A549 (cell line): ENCODE measurements around the gene TIPARP. TPM values are rescaled to one million over a fixed set of nuclear protein-coding genes. Genes with fewer than 3 reads are reported as not detected.

Experiments used
- ATAC-seq, 2 experiments: fragments of 200-7000 bp in 1 of 2; fragments of >200 bp in 1 of 2; cut with Nextera tagmentation in 1 of 2; cut with Tn5 transposase in 1 of 2; 3 replicates each; pipeline versions ENCODE4 v1.8.0 to v1.9.1; 2018 to 2020; ENCODE audit warnings: mild to moderate bottlenecking in 1 of 2, moderate library complexity in 1 of 2
- CTCF ChIA-PET: fragments of 300-600 bp; sonication (Branson Sonifier 250); formaldehyde crosslinking; extraction: SDS; loops from one replicate; lab custom pipeline; 2021; ENCODE audit warnings: antibody characterized with exemption, inconsistent platforms; lab: Yijun Ruan, JAX
- POLR2A ChIA-PET: fragments of 350-600 bp; formaldehyde crosslinking; extraction: SDS; loops from one replicate; lab custom pipeline; 2021; ENCODE audit warnings: antibody characterized with exemption, inconsistent platforms; lab: Yijun Ruan, JAX
- DNase-seq, 2 experiments: peaks; one replicate each; pipeline versions ENCODE4 v3.0.0 to v3.0.0-alpha.2; 2011 to 2016; ENCODE audit warnings: low read depth in 1 of 2, low spot score in 1 of 2
- FAIRE-seq: peaks from 2 replicates; lab custom pipeline; 2011; peaks lifted over from hg19 to GRCh38; lab: Jason Lieb, UNC
- H3K27ac ChIP-seq, 2 experiments: fragments of >200 bp; sonication (Bioruptor Twin); formaldehyde crosslinking; 3 replicates each; pipeline ENCODE4 v1.5.1; 2016 to 2017
- H3K4me1 ChIP-seq: fragments of >200 bp; sonication (Bioruptor Twin); formaldehyde crosslinking; 3 replicates; pipeline ENCODE4 v1.6.1; 2016
- H3K4me2 ChIP-seq: fragments of >200 bp; sonication (Bioruptor Twin); formaldehyde crosslinking; 3 replicates; pipeline ENCODE4 v1.6.1; 2016
- H3K4me3 ChIP-seq: fragments of >200 bp; sonication (Bioruptor Twin); formaldehyde crosslinking; 3 replicates; pipeline ENCODE4 v1.5.1; 2016
- H3K9me3 ChIP-seq: fragments of >200 bp; sonication (Bioruptor Twin); formaldehyde crosslinking; 3 replicates; pipeline ENCODE4 v1.6.1; 2016
- CBX2 ChIP-seq: fragments of 200-600 bp; sonication (generic); IDR thresholded peaks from 2 replicates; pipeline ENCODE4 v1.6.1; 2016; ENCODE audit warnings: low read depth, mild to moderate bottlenecking, borderline replicate concordance
- CBX8 ChIP-seq: fragments of 200-600 bp; sonication (generic); IDR thresholded peaks from 2 replicates; pipeline ENCODE4 v1.6.1; 2016
- CEBPB ChIP-seq, 2 experiments: fragments of >200 bp in 1 of 2; sonication (Bioruptor Twin) in 1 of 2; formaldehyde crosslinking in 1 of 2; IDR thresholded peaks; 2 replicates each; pipeline ENCODE4 v1.6.1; 2012 to 2016
- CHD2 ChIP-seq: fragments of 150-350 bp; IDR thresholded peaks from 2 replicates; pipeline ENCODE4 v1.6.1; 2014; ENCODE audit warnings: low read length; ENCODE audit not compliant: partially characterized antibody
- CHD4 ChIP-seq: fragments of 200-600 bp; sonication (generic); IDR thresholded peaks from 2 replicates; pipeline ENCODE4 v1.6.1; 2016; ENCODE audit warnings: antibody characterized with exemption, mild to moderate bottlenecking, borderline replicate concordance
- CTCF ChIP-seq: fragments of >200 bp; sonication (Bioruptor Twin); formaldehyde crosslinking; IDR thresholded peaks from 3 replicates; pipeline ENCODE4 v1.5.1; 2016
- EHF ChIP-seq: fragments of 250-450 bp; sonication (Bioruptor Pico); IDR thresholded peaks from 2 replicates; pipeline ENCODE4 v1.5.0; 2020; ENCODE audit warnings: mild to moderate bottlenecking
- EHMT2 ChIP-seq: fragments of 200-600 bp; sonication (generic); IDR thresholded peaks from 2 replicates; pipeline ENCODE4 v1.6.1; 2016; ENCODE audit warnings: antibody characterized with exemption, low read depth, mild to moderate bottlenecking, moderate library complexity
- ESRRA ChIP-seq: fragments of 150-350 bp; IDR thresholded peaks from 2 replicates; pipeline ENCODE4 v1.6.1; 2014; ENCODE audit warnings: mild to moderate bottlenecking, low read length, borderline replicate concordance
- FOSB ChIP-seq: fragments of 250-450 bp; sonication (Bioruptor Pico); IDR thresholded peaks from 2 replicates; pipeline ENCODE4 v1.5.0; 2020; ENCODE audit warnings: mild to moderate bottlenecking, moderate library complexity
- FOSL2 ChIP-seq, 2 experiments: fragments of 450-650 bp in 1 of 2; fragments of >200 bp in 1 of 2; sonication (Bioruptor Twin) in 1 of 2; formaldehyde crosslinking; IDR thresholded peaks; 2 replicates each; pipeline versions ENCODE4 v1.5.0 to v1.6.1; 2016 to 2020; ENCODE audit warnings: mild to moderate bottlenecking in 1 of 2, moderate library complexity in 1 of 2
- GATA3 ChIP-seq: IDR thresholded peaks from 2 replicates; pipeline ENCODE4 v1.6.1; 2012; ENCODE audit warnings: borderline replicate concordance
- HOXA7 ChIP-seq: fragments of 250-450 bp; sonication (Bioruptor Pico); IDR thresholded peaks from 2 replicates; pipeline ENCODE4 v1.5.0; 2020; ENCODE audit warnings: mild to moderate bottlenecking, moderate library complexity
- HOXB13 ChIP-seq: fragments of 250-450 bp; sonication (Bioruptor Pico); IDR thresholded peaks from 2 replicates; pipeline ENCODE4 v1.5.0; 2020; ENCODE audit warnings: low read depth, mild to moderate bottlenecking, moderate library complexity
- HOXB5 ChIP-seq: fragments of 250-450 bp; sonication (Bioruptor Pico); IDR thresholded peaks from 2 replicates; pipeline ENCODE4 v1.5.0; 2020; ENCODE audit warnings: mild to moderate bottlenecking, moderate library complexity
- MAFK ChIP-seq: fragments of 450-650 bp; IDR thresholded peaks from 2 replicates; pipeline ENCODE4 v1.6.1; 2014; ENCODE audit not compliant: partially characterized antibody
- NFE2L2 ChIP-seq: fragments of 150-350 bp; conservative IDR thresholded peaks from 2 replicates; pipeline ENCODE4 v1.6.1; 2014; ENCODE audit warnings: low read length
- NPAS2 ChIP-seq: fragments of 250-450 bp; sonication (Bioruptor Pico); IDR thresholded peaks from 2 replicates; pipeline ENCODE4 v1.8.0; 2022; ENCODE audit warnings: mild to moderate bottlenecking, moderate library complexity, borderline replicate concordance
- NR3C1 ChIP-seq: fragments of >200 bp; sonication (Bioruptor Twin); formaldehyde crosslinking; IDR thresholded peaks from 3 replicates; pipeline ENCODE4 v1.6.1; 2017
- PHF8 ChIP-seq: fragments of 200-600 bp; sonication (generic); IDR thresholded peaks from 2 replicates; pipeline ENCODE4 v1.6.1; 2016; ENCODE audit warnings: low read depth, mild to moderate bottlenecking, antibody characterized with exemption, moderate library complexity, borderline replicate concordance
- RAD21 ChIP-seq, 2 experiments: fragments of >200 bp in 1 of 2; sonication (Bioruptor Twin) in 1 of 2; formaldehyde crosslinking in 1 of 2; IDR thresholded peaks in 1 of 2; conservative IDR thresholded peaks in 1 of 2; 2 replicates in 1 of 2; 3 replicates in 1 of 2; pipeline ENCODE4 v1.6.1; 2012 to 2018; ENCODE audit warnings: inconsistent platforms in 1 of 2
- RARB ChIP-seq: fragments of 250-450 bp; sonication (Bioruptor Pico); IDR thresholded peaks from 2 replicates; pipeline ENCODE4 v1.8.0; 2021; ENCODE audit warnings: mild to moderate bottlenecking, moderate library complexity
- SREBF2 ChIP-seq: fragments of 450-650 bp; IDR thresholded peaks from 2 replicates; pipeline ENCODE4 v1.6.1; 2014; ENCODE audit warnings: mild to moderate bottlenecking, moderate library complexity
- TP53 ChIP-seq: fragments of 250-450 bp; sonication (Bioruptor Pico); IDR thresholded peaks from 2 replicates; pipeline ENCODE4 v1.5.0; 2021; ENCODE audit warnings: mild to moderate bottlenecking, moderate library complexity
- ZC3H11A ChIP-seq: fragments of 450-650 bp; IDR thresholded peaks from 2 replicates; pipeline ENCODE4 v1.6.1; 2014; ENCODE audit warnings: antibody characterized with exemption, mild to moderate bottlenecking
- ZNF302 ChIP-seq: fragments of 250-450 bp; sonication (Bioruptor Pico); IDR thresholded peaks from 2 replicates; pipeline ENCODE4 v1.9.0; 2021; ENCODE audit warnings: inconsistent platforms, mild to moderate bottlenecking, moderate library complexity
- WGBS: methylation state at CpG from one replicate; pipeline ENCODE4 v1.1.6; 2017; ENCODE audit errors: missing lambda C conversion rate; 5-methylcytosine and 5-hydroxymethylcytosine counted together
- polyA plus RNA-seq, 4 experiments: library from polyadenylated mRNA; depleted of rRNA in 3 of 4; stranded (reverse); fragments of >200 nt; fragmentation: RNase III in 1 of 4; extraction: RNeasy Plus Mini Kit Qiagen cat#74134 plus additional on column Dnase treatment in 1 of 4; gene quantifications; 2 replicates in 3 of 4; 3 replicates in 1 of 4; pipeline ENCODE4 v1.2.3, GENCODE V29; 2011 to 2017
- TF ChIP-seq, protein P1 (sequence below): fragments of 250-450 bp; sonication (Bioruptor Pico); IDR thresholded peaks from 2 replicates; pipeline ENCODE4 v1.5.0; 2020; ENCODE audit warnings: low read depth, mild to moderate bottlenecking, moderate library complexity
- TF ChIP-seq, protein P2 (sequence below): fragments of >200 bp; sonication (Bioruptor Twin); formaldehyde crosslinking; IDR thresholded peaks from 2 replicates; pipeline ENCODE4 v1.6.1; 2016
- TF ChIP-seq, protein P3 (sequence below): IDR thresholded peaks from 2 replicates; pipeline ENCODE4 v1.6.1; 2012

Gene TIPARP
- polyA plus RNA-seq, 2 of the 4 experiments (the other 2 are of a cell fraction), result 11.8 to 16.5 TPM

- DNase-seq (no peak), ATAC-seq (no peak), FAIRE-seq (no peak)
- no peaks in the 10 kb centered on the region for H3K4me1 ChIP-seq
- CTCF ChIA-PET, result no interaction called here
- 63% methylated on average over 3 of the region's 3 CpGs for WGBS
- no peak overlapping the region for H3K27ac ChIP-seq
- H3K9me3 ChIP-seq, result no peaks in the 10 kb centered on the region
- H3K4me2 ChIP-seq, result no peak overlapping the region
- POLR2A ChIA-PET, result no interaction called here
- TF ChIP-seq ZNF302 (CRISPR knock-in tag) (no peak), EHMT2 (no peak), PHF8 (no peak), TP53 (CRISPR knock-in tag) (no peak), NPAS2 (CRISPR knock-in tag) (no peak), RAD21 (conservative IDR thresholded peaks at IDR 0.05 in 1 of 2, IDR thresholded peaks at IDR 0.05 in 1 of 2) (no peak), CBX2 (no peak), FOSL2 (IDR thresholded peaks at IDR 0.05) (no peak), FOSL2 (CRISPR knock-in tag; IDR thresholded peaks at IDR 0.05) (no peak), HOXB5 (no peak), CBX8 (no peak), CTCF (no peak), FOSB (no peak), MAFK (no peak), ESRRA (no peak), GATA3 (no peak), ZC3H11A (no peak), HOXB13 (CRISPR knock-in tag) (no peak)
- TF ChIP-seq, protein P1, sequence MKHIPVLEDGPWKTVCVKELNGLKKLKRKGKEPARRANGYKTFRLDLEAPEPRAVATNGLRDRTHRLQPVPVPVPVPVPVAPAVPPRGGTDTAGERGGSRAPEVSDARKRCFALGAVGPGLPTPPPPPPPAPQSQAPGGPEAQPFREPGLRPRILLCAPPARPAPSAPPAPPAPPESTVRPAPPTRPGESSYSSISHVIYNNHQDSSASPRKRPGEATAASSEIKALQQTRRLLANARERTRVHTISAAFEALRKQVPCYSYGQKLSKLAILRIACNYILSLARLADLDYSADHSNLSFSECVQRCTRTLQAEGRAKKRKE (CRISPR knock-in tag), result no peak
- no peak overlapping the region for H3K4me3 ChIP-seq
Observed at GRCh38 chr3:156635034-156635433, 39.4 kb upstream of the TIPARP start.

GRCh38 chr3:156635973-156636372, 38.4 kb upstream of the TIPARP start:
- no peaks in the 10 kb centered on the region for H3K9me3 ChIP-seq
- 43% methylated on average over 3 of the region's 3 CpGs for WGBS
- DNase-seq (no peak), ATAC-seq (no peak), FAIRE-seq (no peak)
- H3K27ac ChIP-seq, result no peak overlapping the region
- no peak overlapping the region for H3K4me2 ChIP-seq
- CTCF ChIA-PET, result no interaction called here
- TF ChIP-seq SREBF2 (no peak), HOXA7 (CRISPR knock-in tag) (no peak), CEBPB (IDR thresholded peaks at IDR 0.05) (no peak), FOSL2 (IDR thresholded peaks at IDR 0.05) (no peak), FOSL2 (CRISPR knock-in tag; IDR thresholded peaks at IDR 0.05) (no peak), EHMT2 (no peak), NPAS2 (CRISPR knock-in tag) (no peak), RARB (CRISPR knock-in tag) (no peak), ZNF302 (CRISPR knock-in tag) (no peak), NR3C1 (no peak), NFE2L2 (no peak), EHF (no peak), CHD4 (no peak), CHD2 (no peak)
- TF ChIP-seq, protein P2, sequence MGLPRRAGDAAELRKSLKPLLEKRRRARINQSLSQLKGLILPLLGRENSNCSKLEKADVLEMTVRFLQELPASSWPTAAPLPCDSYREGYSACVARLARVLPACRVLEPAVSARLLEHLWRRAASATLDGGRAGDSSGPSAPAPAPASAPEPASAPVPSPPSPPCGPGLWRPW, result no peak
- TF ChIP-seq, protein P3, sequence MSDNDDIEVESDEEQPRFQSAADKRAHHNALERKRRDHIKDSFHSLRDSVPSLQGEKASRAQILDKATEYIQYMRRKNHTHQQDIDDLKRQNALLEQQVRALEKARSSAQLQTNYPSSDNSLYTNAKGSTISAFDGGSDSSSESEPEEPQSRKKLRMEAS, result no peak
- TF ChIP-seq, protein P1 (CRISPR knock-in tag), result no peak
- no peaks in the 10 kb centered on the region for H3K4me1 ChIP-seq
- POLR2A ChIA-PET, result no interaction called here
- H3K4me3 ChIP-seq, result no peak overlapping the region
